ENCODE data around the gene TSNAX. TPM values are rescaled to one million over a fixed set of nuclear protein-coding genes. Genes with fewer than 3 reads are reported as not detected.

Gene TSNAX
- polyA plus RNA-seq, 1 of the 3 experiments (the other 2 are of a cell fraction): 15.7 TPM

- H3F3A ChIP-seq (replicated peaks; ENCODE audit: insufficient read depth): no peaks in the 10 kb centered on the region
- H3K27me3 ChIP-seq (ENCODE audit: insufficient read depth): no peaks in the 10 kb centered on the region
- peaks cover 15% of the 10 kb centered on the region; the same call in 1 of the 2 replicates for H3K79me2 ChIP-seq (ENCODE audit: insufficient read depth)
- H3K4me2 ChIP-seq: no peak overlapping the region
- 94% methylated on average over 3 of the region's 3 CpGs for WGBS (ENCODE audit: low lambda C conversion rate)
- no peak for DNase-seq
- H3K4me3 ChIP-seq (ENCODE audit: low read depth in 2 of 2, low read length in 1 of 2): no peak overlapping the region
- no peak overlapping the region for H3K27ac ChIP-seq (ENCODE audit: low read depth in 2 of 2, low read length in 1 of 2)
- H3K9ac ChIP-seq: no peak overlapping the region
- H3K36me3 ChIP-seq (replicated peaks in 1 of 2; ENCODE audit: control insufficient read depth in 1 of 2, insufficient read depth in 2 of 2, low read length in 1 of 2): peaks cover 32 to 47% of the 10 kb centered on the region in 2 experiments
- H3K9me2 ChIP-seq: no peaks in the 10 kb centered on the region
- no peaks in the 10 kb centered on the region for H3K9me3 ChIP-seq
- CTCF ChIA-PET: interaction anchor here (1.1 kb wide), 1 partner anchor 11 kb away, joined by 4 read pairs; no protein-coding TSS in a partner anchor
- TF ChIP-seq MEF2A (IDR thresholded peaks at IDR 0.05; ENCODE audit: borderline replicate concordance, low read depth): no peak
- no peak for TF ChIP-seq FOSL2 (IDR thresholded peaks at IDR 0.05; ENCODE audit: borderline replicate concordance, low read depth)
- TF ChIP-seq FOXM1 (IDR thresholded peaks at IDR 0.05; ENCODE audit: low read depth): no peak
- no peak for TF ChIP-seq MXI1 (IDR thresholded peaks at IDR 0.05; ENCODE audit: low read depth, low read length)
- no peaks in the 10 kb centered on the region for H4K20me1 ChIP-seq (ENCODE audit: insufficient read depth)
- peaks cover 0 to 4% of the 10 kb centered on the region in 2 experiments; a peak in 2 of 4 replicates for H3K4me1 ChIP-seq (ENCODE audit: control insufficient read depth in 1 of 2, insufficient read depth in 2 of 2, low read depth in 1 of 2, low read length in 1 of 2)
- no peak overlapping the region for H2AFZ ChIP-seq (ENCODE audit: low read depth)
- POLR2A ChIA-PET: no interaction called here
These were observed 33.3 kb downstream of the TSNAX start for GRCh38 chr1:231561647-231562383.

GRCh38 chr1:231563247-231563646 lies 34.8 kb downstream of the TSNAX start:
- Histone ChIP-seq H3K4me3 (ENCODE audit: low read depth in 2 of 2, low read length in 1 of 2) (no peak overlapping the region), H3K4me2 (no peak overlapping the region), H3K9me3 (no peaks in the 10 kb centered on the region), H3K27me3 (ENCODE audit: insufficient read depth) (no peaks in the 10 kb centered on the region), H4K20me1 (ENCODE audit: insufficient read depth) (no peaks in the 10 kb centered on the region), H3K9ac (no peak overlapping the region), H3K4me1 (ENCODE audit: control insufficient read depth in 1 of 2, insufficient read depth in 2 of 2, low read depth in 1 of 2, low read length in 1 of 2) (no peaks in the 10 kb centered on the region; a peak in 2 of 4 replicates), H2AFZ (ENCODE audit: low read depth) (no peak overlapping the region), H3K9me2 (no peaks in the 10 kb centered on the region), H3F3A (replicated peaks; ENCODE audit: insufficient read depth) (no peaks in the 10 kb centered on the region), H3K79me2 (ENCODE audit: insufficient read depth) (peaks cover 11% of the 10 kb centered on the region; the same call in 1 of the 2 replicates), H3K36me3 (replicated peaks in 1 of 2; ENCODE audit: control insufficient read depth in 1 of 2, insufficient read depth in 2 of 2, low read length in 1 of 2) (peaks cover 35 to 44% of the 10 kb centered on the region in 2 experiments), H3K27ac (ENCODE audit: low read depth in 2 of 2, low read length in 1 of 2) (no peak overlapping the region)
- 87% methylated on average over 2 of the region's 2 CpGs for WGBS (ENCODE audit: low lambda C conversion rate)
- no peak for DNase-seq
- TF ChIP-seq YY1 (IDR thresholded peaks at IDR 0.05; ENCODE audit: low read depth) (no peak), GABPA (IDR thresholded peaks at IDR 0.05; ENCODE audit: low read depth) (no peak), GATA2 (CRISPR knock-in tag; IDR thresholded peaks at IDR 0.05) (no peak), SMC3 (IDR thresholded peaks at IDR 0.05; ENCODE audit: low read depth, low read length) (no peak), EZH2phosphoT487 (IDR thresholded peaks at IDR 0.05; ENCODE audit: borderline replicate concordance, low read depth) (no peak), CTCF (IDR thresholded peaks at IDR 0.05) (no peak), REST (IDR thresholded peaks at IDR 0.05; ENCODE audit: low read depth, low read length) (no peak), EP300 (IDR thresholded peaks at IDR 0.05; ENCODE audit: borderline replicate concordance in 1 of 2, low read depth in 1 of 2, low read length in 1 of 2) (no peak)
- ChIA-PET POLR2A (no interaction called here), CTCF (no interaction called here)
